Measurements from ENCODE around the gene TMED5.

TMED5 gene

DNA sequence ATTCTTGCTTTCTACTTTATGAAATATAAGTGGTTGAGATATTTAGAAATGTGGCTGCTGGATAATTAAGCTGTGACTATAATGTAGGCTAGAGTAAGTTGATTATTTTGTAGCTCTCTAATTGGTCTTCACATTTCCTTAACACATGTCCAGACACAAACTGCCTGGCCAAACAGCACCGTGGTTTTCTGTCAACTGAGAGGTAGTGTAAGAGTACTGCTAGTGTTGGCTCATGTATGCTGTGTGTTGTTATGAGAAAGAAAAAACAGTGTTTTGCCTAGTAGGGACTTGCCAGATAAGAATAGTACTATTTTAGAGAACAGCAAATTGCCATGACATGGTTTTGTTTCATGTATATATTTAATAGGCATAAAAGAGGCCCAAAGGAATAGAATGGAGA is 37.1 kb downstream of the TMED5 start:
- no peak overlapping the region for H3K27ac ChIP-seq
- H3K9me3 ChIP-seq (ENCODE audit: control insufficient read depth, low read length) = no peaks in the 10 kb centered on the region
- no peaks in the 10 kb centered on the region for H3K36me3 ChIP-seq (ENCODE audit: control insufficient read depth, insufficient read depth, low read length)
- no peaks in the 10 kb centered on the region for H3K27me3 ChIP-seq (ENCODE audit: control insufficient read depth, insufficient read depth, low read length)
- TF ChIP-seq, protein P1, sequence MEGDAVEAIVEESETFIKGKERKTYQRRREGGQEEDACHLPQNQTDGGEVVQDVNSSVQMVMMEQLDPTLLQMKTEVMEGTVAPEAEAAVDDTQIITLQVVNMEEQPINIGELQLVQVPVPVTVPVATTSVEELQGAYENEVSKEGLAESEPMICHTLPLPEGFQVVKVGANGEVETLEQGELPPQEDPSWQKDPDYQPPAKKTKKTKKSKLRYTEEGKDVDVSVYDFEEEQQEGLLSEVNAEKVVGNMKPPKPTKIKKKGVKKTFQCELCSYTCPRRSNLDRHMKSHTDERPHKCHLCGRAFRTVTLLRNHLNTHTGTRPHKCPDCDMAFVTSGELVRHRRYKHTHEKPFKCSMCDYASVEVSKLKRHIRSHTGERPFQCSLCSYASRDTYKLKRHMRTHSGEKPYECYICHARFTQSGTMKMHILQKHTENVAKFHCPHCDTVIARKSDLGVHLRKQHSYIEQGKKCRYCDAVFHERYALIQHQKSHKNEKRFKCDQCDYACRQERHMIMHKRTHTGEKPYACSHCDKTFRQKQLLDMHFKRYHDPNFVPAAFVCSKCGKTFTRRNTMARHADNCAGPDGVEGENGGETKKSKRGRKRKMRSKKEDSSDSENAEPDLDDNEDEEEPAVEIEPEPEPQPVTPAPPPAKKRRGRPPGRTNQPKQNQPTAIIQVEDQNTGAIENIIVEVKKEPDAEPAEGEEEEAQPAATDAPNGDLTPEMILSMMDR (IDR thresholded peaks at IDR 0.05) = no peak
- H3K9ac ChIP-seq = no peak overlapping the region
- H3K4me2 ChIP-seq (ENCODE audit: low read length) = no peak overlapping the region
- H3K79me2 ChIP-seq = no peaks in the 10 kb centered on the region
- no peak overlapping the region for H2AFZ ChIP-seq
- no peaks in the 10 kb centered on the region for H3K4me1 ChIP-seq
- no peak overlapping the region for H3K4me3 ChIP-seq (ENCODE audit: low read depth, low read length)

- Histone ChIP-seq H3K27ac (no peak overlapping the region), H3K4me2 (ENCODE audit: low read length) (no peak overlapping the region), H3K9me3 (ENCODE audit: control insufficient read depth, low read length) (no peaks in the 10 kb centered on the region), H3K4me3 (ENCODE audit: low read depth, low read length) (no peak overlapping the region), H3K9ac (no peak overlapping the region), H3K4me1 (no peaks in the 10 kb centered on the region), H2AFZ (no peak overlapping the region), H3K27me3 (ENCODE audit: control insufficient read depth, insufficient read depth, low read length) (no peaks in the 10 kb centered on the region), H3K36me3 (ENCODE audit: control insufficient read depth, insufficient read depth, low read length) (no peaks in the 10 kb centered on the region), H3K79me2 (no peaks in the 10 kb centered on the region)
- TF ChIP-seq, protein P1 (IDR thresholded peaks at IDR 0.05) = no peak
Measured at GRCh38 chr1:93142161-93142560, 38.1 kb downstream of the TMED5 start.

DNA sequence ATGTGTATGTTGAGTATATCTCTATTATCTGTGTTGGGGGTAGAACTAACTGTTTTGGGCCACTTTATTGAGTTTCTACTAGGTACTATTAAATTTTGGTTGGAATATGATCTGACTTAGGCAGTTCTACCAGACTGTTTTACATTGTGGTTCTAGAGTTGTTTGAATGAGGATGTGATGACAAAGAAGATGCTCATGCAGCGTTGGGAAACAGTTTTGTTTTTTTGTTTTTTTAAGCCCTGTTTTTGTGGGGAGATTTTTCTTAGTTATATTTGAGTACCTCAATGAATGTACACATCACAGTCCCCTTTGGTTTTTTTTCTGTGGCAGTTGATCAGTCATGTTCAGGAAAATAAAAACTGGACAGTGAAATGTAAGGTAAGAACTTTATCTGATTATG is 40.1 kb downstream of the TMED5 start:
- H2AFZ ChIP-seq = no peak overlapping the region

GRCh38 chr1:93137604-93138292 is 42.5 kb downstream of the TMED5 start:
- Histone ChIP-seq H3K4me1 (no peaks in the 10 kb centered on the region), H3K4me3 (ENCODE audit: low read depth, low read length) (no peak overlapping the region), H3K9ac (no peak overlapping the region), H3K9me3 (ENCODE audit: control insufficient read depth, low read length) (no peaks in the 10 kb centered on the region), H3K27ac (no peak overlapping the region), H3K4me2 (ENCODE audit: low read length) (no peak overlapping the region), H2AFZ (no peak overlapping the region), H3K36me3 (ENCODE audit: control insufficient read depth, insufficient read depth, low read length) (no peaks in the 10 kb centered on the region), H3K79me2 (no peaks in the 10 kb centered on the region), H3K27me3 (ENCODE audit: control insufficient read depth, insufficient read depth, low read length) (no peaks in the 10 kb centered on the region)
- TF ChIP-seq, protein P1 (IDR thresholded peaks at IDR 0.05) = no peak

More for the DNA sequence above, 40.1 kb downstream of the TMED5 start:
- no peaks in the 10 kb centered on the region for H3K27me3 ChIP-seq (ENCODE audit: control insufficient read depth, insufficient read depth, low read length)
- H3K4me3 ChIP-seq (ENCODE audit: low read depth, low read length) = no peak overlapping the region
- no peaks in the 10 kb centered on the region for H3K9me3 ChIP-seq (ENCODE audit: control insufficient read depth, low read length)
- H3K27ac ChIP-seq = no peak overlapping the region
- H3K79me2 ChIP-seq = no peaks in the 10 kb centered on the region
- no peak overlapping the region for H3K4me2 ChIP-seq (ENCODE audit: low read length)
- H3K4me1 ChIP-seq = no peaks in the 10 kb centered on the region
- no peaks in the 10 kb centered on the region for H3K36me3 ChIP-seq (ENCODE audit: control insufficient read depth, insufficient read depth, low read length)
- H3K9ac ChIP-seq = no peak overlapping the region
- TF ChIP-seq, protein P1 (IDR thresholded peaks at IDR 0.05) = no peak

DNA sequence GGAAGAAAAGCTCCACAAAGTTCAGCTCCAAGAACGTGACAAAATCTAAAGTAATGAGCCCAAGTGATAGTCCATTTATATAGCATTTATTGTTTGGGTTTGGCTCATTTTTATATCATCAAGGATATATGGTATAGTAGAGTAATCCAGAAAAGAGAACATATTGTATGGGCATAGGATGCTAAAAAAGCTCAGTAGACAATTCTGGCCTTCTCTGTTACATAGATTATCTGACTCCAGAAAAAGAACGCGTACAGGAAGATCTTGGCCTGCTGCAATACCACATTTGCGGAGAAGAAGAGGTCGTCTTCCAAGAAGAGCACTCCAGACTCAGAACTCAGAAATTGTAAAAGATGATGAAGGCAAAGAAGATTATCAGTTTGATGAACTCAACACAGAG is 43.8 kb downstream of the TMED5 start:
- Histone ChIP-seq H3K27ac (no peak overlapping the region), H3K79me2 (no peaks in the 10 kb centered on the region), H3K36me3 (ENCODE audit: control insufficient read depth, insufficient read depth, low read length) (no peaks in the 10 kb centered on the region), H3K4me1 (no peaks in the 10 kb centered on the region), H3K4me3 (ENCODE audit: low read depth, low read length) (no peak overlapping the region), H3K9me3 (ENCODE audit: control insufficient read depth, low read length) (no peaks in the 10 kb centered on the region), H3K4me2 (ENCODE audit: low read length) (no peak overlapping the region), H3K27me3 (ENCODE audit: control insufficient read depth, insufficient read depth, low read length) (no peaks in the 10 kb centered on the region), H2AFZ (no peak overlapping the region), H3K9ac (no peak overlapping the region)
- TF ChIP-seq, protein P1 (IDR thresholded peaks at IDR 0.05) = no peak
